Ureter (tissue), 1 donor: ENCODE results near the gene TNNC2. TPM values are rescaled to one million over a fixed set of nuclear protein-coding genes. Genes with fewer than 3 reads are reported as not detected.
"Not testable (repeated sequence)": the region's sequence is repeated elsewhere in the genome, so short reads cannot be mapped to it uniquely, and the experiment has no call there.

ENCODE experiments used
- DNase-seq: peaks from one replicate; pipeline ENCODE4 v3.0.0-alpha.2; 2020; ENCODE audit warnings: low spot score
- total RNA-seq: library from RNA; stranded (reverse); gene quantifications from one replicate; pipeline ENCODE4 v1.2.4, GENCODE V29; 2023
- donor health status: DM: yes; HTN: yes; CAD: no.

Gene TNNC2
- total RNA-seq, 1 donor from 2014 or later: 0.57 TPM

DNA sequence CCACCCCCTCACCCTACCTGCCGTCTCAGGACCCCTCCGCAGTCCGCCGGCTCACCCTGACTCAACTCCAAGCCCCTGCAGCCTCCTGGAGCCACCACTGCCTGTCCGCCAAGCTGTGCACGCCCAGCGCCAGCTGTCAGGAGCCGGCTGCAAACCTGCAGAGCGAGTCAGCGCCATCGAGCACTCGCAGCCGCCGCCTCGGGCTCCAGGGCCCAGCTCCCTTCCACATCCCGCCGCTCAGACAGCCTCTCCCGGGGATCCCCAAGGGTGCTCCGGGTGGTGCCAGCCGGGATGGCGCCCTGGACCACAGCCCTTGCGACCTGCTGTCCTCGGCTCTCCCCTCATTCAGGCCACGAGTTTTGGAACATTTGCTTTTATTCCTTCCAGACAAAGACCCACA, 4.3 kb downstream of the TNNC2 start:
- no peak for DNase-seq

DNA sequence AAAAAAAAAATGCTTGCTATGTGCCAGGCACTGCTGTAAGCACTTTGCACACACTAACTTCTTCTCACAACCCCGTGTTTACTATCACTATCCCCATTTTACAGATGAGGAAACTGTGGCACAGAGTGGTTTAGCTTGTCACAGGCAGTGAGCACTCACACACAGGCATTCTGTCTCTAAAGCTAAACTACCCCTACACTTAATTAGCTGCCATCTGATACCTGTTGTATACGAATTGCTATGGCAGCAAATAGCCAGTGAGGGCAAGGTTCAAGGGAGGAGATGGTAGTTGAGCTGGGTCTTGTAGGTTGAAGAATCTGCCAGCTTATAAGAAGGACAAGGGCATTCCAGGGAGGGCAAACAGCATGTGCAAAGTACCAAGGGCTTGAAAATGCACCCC, 5.2 kb downstream of the TNNC2 start:
- DNase-seq: no peak

DNA sequence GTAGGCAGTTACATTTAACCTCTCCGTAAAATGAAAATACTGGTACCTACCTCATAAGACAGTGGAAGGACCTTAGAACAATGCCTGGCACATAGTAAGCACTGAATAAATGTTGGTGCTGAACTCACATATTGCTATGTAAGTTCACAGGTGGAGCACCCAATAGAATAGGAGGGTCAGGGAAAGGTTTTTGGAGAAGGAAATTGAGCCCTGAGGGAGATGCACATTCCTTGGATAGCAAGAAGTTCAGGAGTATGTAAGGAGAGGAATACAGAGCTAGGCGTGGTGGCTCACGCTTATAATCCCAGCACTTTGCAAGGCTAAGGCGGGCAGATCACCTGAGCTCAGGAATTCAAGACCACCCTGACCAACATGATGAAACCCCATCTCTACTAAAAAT, 7.6 kb downstream of the TNNC2 start:
- no peak for DNase-seq

DNA sequence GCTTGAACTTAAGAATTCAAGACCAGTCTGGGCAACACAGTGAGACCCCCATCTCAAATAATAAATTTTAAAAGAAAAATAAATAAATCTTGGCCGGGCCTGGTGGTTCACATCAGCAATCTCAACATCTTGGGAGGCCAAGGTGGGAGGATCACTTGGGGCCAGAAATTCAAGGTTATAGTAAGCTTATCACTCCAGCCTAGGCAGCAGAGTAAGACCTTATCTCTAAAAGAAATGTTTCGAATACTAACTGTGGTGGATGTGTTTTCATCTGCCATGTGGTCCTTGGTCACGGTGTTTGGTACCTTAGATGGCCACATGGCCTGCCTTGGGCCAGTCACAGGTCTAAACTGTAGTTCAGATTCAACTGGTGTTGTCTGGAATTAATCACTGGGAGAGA, 8.9 kb downstream of the TNNC2 start:
- no peak for DNase-seq

DNA sequence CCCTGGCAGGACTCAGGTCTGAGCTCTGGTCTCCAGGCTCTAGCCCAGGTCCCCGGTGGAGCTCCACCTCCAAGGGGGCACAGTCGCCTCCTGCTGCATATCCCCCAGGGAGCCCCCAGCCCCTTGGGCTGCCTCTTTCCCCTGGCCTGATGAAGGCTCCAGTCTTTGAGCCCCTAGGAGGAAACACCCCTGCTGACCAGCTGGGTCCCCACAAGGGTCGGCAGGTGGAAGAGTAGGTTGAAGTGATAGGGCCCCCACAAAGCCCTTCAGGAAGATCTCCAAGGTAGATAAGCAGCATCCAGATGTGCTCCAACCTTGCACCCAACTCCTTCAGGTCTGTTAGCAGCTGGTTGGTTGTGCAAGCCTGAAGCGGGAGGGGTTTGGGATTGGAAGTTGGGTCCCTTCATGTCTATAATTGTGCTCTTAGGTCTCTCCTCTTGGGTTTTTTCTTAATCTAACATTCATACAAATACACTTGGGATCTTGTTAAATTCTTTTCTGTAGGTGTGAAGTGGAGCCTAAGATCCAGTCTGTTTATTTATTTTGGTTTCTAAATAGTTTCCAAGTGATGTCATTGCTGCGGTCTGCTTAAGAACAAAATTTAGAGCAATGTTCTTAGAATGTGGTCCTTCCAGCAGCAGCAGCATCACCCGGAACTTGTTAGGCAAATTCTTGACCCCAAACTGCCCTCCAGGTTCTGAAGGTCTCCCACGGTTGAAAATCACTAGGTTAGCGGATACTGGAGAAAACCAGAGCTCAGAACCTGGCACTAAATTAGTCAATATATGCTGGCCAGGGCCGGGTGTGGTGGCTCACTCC, 9.5 kb downstream of the TNNC2 start:
- no peak for DNase-seq

DNA sequence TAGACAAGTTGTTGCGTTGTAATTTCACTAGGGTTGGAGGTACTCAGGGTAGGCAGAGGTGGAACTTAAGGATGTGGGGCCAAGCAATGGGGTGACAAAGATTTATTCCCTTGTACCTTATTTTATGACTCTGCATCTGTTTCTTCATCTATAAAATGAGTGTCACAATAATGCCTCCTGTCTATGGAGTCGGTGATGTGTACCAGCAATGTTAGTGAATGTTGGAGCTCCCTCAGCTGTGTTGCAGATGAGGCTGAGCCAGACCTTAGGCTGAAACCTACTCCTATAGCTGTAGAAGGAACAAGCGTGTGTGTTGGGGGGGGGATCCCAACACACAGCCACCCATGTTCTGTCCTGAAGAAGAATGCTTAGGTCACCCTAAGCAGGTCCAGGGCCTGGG, 10.2 kb downstream of the TNNC2 start:
- DNase-seq: no peak

DNA sequence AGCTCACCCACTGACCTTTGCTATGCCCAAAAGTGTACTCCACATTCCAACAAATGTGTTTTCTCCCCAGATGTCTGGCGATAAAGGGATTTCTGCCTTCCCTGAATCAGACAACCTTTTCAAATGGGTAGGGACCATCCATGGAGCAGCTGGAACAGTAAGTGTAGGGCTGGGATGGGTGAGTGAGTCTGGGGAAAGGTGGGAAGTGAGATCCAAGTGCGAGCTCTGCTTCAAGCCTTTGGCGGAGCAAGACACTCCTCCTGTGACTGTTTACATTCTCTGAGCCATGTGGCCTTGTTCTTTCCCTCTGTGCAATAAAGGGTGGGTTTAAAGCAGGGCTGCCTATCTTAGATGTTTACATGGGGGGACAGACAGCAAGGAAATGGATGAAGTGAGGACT, 12.8 kb downstream of the TNNC2 start:
- no peak for DNase-seq

DNA sequence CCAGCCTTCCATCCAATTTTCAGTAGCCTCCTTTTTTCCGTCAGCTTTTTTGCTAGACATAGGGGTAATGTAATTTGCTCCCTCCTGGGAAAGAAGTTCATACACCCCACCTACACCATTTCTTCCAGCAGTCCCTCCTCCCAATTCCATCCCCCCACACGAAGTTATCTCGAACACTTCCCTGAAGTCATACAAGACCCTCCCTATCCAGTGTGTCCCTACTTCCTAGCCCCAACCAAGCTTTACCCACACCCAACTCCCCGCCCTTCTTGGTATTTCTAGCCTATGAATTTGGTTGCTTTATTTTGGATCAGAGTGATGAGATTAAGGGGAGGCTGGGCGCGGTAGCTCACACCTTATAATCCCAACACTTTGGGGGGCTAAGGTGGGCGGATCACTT, 13.6 kb downstream of the TNNC2 start:
- DNase-seq: no peak

DNA sequence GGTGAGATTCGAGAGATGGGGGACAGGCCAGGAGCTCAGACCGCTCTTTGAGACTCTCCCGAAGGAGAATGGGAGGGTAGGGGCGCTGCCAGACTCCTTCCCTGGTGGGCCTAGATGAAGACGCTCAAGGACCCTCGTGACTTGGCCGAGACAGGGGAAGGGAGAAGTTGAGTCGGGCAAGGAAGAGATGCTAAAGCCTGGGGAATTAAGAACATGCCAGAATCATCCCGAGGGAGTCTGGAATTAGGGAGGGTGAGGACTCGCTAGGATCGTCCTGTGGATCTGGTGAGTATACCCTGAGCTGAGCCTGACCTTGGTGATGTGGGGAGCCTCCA, 14.1 kb downstream of the TNNC2 start:
- DNase-seq: no peak

DNA sequence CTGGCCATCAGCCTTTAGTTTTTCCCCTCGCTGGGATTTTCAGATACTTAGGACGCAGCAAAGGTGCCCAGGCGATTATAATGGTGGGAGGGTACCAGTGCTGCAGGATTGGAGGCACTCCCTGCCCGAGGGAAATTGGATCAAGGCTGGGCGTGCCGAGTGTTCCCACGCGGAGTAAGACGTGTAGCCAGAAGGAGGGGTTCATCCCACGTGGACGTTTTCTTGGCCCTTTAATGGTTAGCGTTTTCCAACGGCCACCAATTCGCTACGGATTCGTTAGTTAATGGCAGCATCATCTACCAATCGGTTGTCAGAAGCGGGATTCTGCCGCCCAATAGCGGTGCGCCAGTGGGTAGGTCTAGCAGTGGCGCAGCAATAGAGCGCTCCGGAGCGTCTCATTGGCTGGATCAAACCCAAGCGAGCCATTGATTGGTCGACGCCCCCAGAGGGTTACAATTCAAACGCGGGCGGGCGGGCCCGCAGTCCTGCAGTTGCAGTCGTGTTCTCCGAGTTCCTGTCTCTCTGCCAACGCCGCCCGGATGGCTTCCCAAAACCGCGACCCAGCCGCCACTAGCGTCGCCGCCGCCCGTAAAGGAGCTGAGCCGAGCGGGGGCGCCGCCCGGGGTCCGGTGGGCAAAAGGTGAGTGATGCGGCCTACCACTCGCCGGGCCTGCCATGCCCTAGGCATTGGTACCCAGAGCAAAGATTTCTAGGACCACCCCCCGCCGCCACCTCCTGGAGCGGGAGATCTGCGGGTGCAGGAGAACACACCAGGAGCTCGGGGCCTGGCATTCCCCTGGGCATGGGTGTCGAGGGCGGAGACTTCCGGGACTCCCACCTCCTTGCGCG, 14.7 kb downstream of the TNNC2 start, which contains the start of gene UBE2C:
Gene UBE2C (plus strand): TSS at position 488 of the 849 bp plus-strand sequence. CDS start 52 bp downstream, at position 540.
- peak; percentile 98 for DNase-seq

DNA sequence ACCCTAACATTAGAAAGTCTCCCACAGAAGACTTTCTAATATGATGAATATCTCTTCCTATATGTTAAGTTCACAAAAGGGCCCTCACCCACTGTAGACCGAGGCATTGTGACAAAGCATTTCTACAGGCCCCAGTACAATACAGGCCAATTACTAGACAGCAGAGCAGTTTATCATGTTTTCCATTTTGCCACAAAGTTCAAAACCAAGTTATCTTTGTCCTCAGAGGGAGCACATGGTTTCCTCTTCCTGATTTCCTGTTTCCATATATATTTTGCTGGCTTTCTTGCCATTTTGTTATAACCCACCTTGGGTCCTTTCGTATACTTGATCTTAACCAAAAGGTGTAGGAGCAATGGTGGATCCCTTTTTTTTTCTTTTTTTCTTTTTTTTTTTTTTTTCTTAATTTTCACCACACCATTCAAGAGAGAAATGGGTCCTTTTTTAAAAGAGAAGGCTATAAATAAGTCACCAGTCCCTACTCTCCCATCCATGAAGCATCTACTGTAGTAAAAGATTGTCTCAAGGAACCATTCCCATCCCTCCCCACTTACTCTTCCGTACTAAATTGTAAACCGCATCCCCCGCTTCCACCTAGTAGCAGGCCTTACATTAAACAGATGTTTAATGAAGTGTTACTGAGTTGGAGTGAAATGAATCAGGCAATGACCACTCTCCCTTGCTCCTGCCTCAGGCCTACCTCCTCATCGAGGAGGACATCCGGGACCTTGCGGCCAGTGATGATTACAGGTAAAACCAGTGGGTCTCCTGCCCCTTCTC, 16.7 kb downstream of the TNNC2 start:
- no peak for DNase-seq

DNA sequence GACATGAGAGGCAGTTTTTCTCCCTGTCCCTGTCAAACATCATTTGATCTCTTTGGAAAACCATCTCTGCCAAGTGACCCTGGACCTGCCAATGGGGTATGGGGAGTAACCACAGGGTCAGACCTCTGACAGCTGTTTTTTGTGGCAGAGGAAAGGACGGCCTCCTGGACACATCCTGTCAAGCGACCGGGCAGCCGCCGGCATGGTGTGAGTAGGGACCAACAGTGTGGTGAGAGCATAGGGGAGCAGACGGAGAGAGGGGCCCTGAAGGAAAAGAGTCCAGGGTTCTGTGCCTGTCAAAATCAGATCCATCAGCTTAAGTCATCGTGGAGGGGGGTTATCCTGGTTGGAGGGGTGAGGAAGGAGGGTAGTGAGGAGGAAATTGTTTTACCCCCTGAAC, 25.3 kb downstream of the TNNC2 start:
- no peak for DNase-seq

DNA sequence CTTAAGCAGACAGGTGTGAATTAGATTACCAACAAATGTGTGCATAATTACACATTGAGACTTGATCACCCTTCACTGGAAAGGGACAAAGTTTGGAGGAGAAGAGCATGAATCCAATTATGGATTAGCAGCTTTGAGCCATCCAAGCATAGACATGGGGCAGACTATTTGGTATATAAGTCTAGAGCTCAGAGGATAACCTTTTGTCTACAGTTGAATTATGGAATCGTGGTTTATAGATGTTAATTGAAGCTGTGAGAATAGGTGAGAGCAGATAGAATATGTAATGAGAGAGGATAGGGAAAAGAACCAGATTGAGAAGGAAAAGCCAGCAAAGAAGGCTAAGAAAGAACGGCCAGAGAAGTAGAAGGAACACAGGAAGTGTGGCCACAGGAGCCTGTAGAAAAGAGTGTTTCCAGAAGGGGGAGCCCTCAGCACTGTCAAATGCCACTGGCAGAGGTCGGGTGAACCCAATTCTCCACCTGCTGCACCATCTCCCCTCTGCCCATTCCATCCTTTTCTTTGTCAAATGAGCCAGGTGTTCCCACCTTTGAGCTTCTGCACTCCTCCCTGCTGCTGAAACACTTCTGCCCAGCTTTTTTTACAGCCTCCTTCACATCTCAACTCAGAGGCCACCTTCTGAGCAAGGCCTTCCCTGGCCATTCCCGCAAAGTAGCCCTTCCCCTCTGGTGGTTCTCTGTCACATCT, 28.0 kb downstream of the TNNC2 start:
- DNase-seq: no peak

DNA sequence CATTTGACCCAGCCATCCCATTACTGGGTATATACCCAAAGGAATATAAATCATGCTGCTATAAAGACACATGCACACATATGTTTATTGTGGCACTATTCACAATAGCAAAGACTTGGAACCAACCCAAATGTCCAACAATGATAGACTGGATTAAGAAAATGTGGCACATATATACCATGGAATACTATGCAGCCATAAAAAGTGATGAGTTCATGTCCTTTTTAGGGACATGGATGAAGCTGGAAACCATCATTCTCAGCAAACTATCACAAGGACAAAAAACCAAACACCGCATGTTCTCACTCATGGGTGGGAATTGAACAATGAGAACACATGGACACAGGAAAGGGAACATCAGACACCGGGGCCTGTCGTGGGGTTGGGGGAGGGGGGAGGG, 29.2 kb downstream of the TNNC2 start:
- DNase-seq: not testable (repeated sequence)

DNA sequence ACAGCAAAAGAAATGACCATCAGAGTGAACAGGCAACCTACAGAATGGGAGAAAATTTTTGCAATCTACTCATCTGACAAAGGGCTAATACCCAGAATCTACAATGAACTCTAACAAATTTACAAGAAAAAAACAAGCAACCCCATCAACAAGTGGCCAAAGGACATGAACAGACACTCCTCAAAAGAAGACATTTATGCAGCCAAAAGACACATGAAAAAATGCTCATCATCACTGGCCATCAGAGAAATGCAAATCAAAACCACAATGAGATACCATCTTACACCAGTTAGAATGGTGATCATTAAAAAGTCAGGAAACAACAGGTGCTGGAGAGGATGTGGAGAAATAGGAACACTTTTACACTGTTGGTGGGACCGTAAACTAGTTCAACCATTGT, 29.6 kb downstream of the TNNC2 start:
- not testable (repeated sequence) for DNase-seq

DNA sequence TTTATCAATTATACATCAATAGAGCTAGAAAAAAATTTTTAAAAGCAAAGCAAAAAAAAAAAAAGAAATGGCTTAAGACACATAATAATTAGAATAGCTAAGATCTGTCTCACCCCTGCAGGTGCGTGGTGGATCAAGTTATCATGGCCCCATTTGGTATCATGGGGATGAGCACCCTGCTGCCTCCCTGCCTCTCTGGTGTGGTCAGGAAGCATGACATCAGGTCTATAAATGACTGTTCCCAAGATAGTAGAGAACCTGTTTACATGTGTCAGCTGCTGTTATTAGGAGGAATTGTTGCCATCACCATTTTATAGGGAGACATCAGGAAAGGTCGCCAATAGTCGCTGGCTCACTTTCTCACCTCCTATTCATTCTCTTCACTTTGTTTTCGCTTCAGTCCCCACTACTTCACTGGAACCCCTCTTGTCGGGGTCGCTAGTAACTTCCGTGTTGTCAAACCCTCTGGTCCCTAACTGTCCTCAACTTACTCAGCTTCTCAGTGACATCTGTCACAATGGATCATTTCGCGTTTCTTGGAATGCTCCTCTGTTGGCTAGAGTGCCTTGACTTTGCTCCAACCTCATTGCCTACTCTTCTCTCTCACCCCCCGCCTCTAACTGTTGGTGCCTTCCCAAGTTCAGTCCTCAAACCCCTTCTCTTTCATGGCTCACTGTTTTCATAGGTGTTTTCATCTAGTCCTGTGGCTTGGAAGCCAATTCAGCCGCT, 30.6 kb downstream of the TNNC2 start:
- DNase-seq: no peak

DNA sequence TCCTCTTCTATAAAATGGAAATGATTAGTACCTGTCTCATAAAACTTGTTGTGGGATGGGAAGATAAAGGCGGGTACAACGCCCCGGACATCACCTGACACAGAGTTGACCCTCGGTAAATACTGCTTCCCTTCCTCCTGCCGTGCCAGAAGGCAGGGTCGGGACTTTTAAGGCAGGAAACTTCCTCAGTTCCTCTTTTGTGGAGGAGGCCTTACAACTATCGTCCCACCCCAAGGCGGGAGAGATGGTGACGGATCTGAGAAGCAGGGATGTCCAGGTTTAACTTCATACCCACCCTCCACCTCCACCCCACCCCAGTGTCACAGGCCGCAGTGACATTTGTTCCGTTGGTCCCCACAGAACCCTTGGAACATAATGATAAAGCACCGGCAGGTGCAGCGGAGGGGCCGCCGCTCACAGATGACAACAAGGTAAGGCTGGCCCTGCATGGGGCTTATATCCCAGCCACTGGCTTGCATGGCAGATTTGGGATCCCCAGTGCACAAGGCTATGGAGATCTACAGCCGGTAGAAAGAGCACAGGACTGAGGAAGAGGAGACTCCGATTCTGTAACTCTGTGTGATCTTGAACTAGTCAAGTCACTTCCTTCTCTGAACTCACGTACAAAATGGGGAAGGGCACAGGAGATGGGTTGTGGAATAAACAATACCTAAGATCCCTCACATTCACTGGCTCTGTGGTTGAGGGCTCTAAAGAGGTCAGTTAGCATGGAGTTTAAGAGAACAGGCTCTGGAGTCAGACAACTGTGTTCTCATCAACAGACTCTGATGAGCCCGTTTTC, 34.6 kb downstream of the TNNC2 start:
- no peak for DNase-seq

DNA sequence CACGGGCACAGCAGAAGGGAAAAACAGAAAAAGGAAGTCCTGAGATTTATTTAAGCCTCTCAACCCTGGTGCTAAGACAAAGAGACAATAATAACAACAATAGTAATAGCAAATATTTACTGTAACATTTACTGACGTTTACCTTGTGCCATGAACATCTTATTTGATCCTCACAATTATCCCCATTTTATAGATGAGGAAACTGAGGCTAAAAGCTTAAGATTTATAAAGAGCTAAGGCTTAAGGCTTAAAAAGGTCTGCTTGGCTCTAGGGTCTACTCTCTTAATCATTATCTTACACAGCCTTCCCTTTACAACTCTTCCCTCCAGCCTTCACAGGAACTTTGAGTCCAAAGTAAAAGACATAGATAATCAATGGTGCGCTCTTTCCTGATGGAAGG, 38.8 kb downstream of the TNNC2 start:
- no peak for DNase-seq

DNA sequence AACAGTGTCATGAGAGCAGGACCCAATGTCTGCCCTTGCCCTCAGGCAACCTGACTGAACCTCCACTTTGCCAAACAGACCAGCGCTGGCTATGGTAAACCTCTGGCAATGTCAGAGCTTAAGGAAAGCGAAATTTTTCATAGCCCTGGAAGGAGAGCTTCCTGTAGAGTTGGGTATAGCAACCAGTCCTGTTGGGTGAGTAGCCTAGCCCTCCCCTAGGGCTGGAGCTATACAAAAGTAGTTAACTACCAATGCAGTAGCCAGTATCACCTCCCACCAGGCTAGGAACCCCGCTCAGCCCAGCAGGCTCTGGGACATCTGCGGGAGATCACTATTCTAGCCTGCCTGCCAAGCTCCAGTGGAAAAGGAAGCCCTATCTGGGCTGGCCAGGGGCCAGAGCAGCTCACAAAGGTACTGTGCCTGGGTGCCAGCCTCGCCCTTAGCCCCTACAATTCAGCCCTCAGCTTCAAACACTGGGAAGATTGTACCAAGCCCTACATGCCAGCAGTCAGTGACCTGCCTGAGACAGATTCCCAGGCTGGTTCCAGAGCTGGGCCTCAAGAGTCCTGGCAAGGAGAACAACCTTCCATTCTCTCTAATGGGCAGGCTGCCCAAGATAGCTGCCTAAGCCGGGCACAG, 43.3 kb downstream of the TNNC2 start:
- DNase-seq: no peak

DNA sequence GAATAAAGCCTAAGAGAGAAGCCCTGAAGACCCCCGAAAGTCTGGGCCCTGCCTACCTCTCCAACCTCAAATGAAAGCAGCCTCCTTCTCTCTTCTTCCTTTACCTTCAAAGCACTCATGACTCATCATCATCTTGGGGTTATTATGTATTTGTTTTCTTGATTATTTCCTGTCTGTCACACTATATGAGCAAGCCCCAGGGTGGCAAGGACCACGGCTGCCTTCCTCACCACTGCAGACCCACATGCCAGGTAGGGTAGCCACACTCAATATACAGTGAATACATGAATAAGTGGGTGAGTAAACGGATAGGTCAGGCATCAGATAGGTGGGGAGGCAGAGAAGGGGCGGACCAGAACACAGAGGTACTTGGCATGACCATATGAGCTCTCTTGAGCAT, 44.2 kb downstream of the TNNC2 start:
- no peak for DNase-seq
